ENCODE measurements around the gene HSPE1.

HSPE1 gene

GRCh38 chr2:197454923-197455322 lies 45.3 kb upstream of the HSPE1 start:
- DNase-seq (ENCODE audit: low read depth) = no peak
- no peak for TF ChIP-seq CTCF (conservative IDR thresholded peaks at IDR 0.05; ENCODE audit: control insufficient read depth, insufficient read depth, low read depth, low read length)
- peak overlapping the region; percentile 99 for H3K4me3 ChIP-seq (ENCODE audit: control insufficient read depth, low read depth, low read length)

GRCh38 chr2:197455428-197455827 lies 44.8 kb upstream of the HSPE1 start:
- no peak overlapping the region for H3K4me3 ChIP-seq (ENCODE audit: control insufficient read depth, low read depth, low read length)
- no peak for DNase-seq (ENCODE audit: low read depth)
- TF ChIP-seq CTCF (conservative IDR thresholded peaks at IDR 0.05; ENCODE audit: control insufficient read depth, insufficient read depth, low read depth, low read length) = no peak

- no peak for TF ChIP-seq CTCF (conservative IDR thresholded peaks at IDR 0.05; ENCODE audit: control insufficient read depth, insufficient read depth, low read depth, low read length)
- no peak overlapping the region for H3K4me3 ChIP-seq (ENCODE audit: control insufficient read depth, low read depth, low read length)
- DNase-seq (ENCODE audit: low read depth) = no peak
Measured at GRCh38 chr2:197460649-197461048, 39.5 kb upstream of the HSPE1 start.

GRCh38 chr2:197461057-197461456 lies 39.1 kb upstream of the HSPE1 start:
- no peak overlapping the region for H3K4me3 ChIP-seq (ENCODE audit: control insufficient read depth, low read depth, low read length)
- DNase-seq (ENCODE audit: low read depth) = peak; percentile 64
- TF ChIP-seq CTCF (conservative IDR thresholded peaks at IDR 0.05; ENCODE audit: control insufficient read depth, insufficient read depth, low read depth, low read length) = no peak

- no peak overlapping the region for H3K4me3 ChIP-seq (ENCODE audit: control insufficient read depth, low read depth, low read length)
- peak; percentile 16 for DNase-seq (ENCODE audit: low read depth)
- no peak for TF ChIP-seq CTCF (conservative IDR thresholded peaks at IDR 0.05; ENCODE audit: control insufficient read depth, insufficient read depth, low read depth, low read length)
Measured at GRCh38 chr2:197464175-197464574, 36.0 kb upstream of the HSPE1 start.

GRCh38 chr2:197472166-197472565 lies 28.0 kb upstream of the HSPE1 start:
- no peak for TF ChIP-seq CTCF (conservative IDR thresholded peaks at IDR 0.05; ENCODE audit: control insufficient read depth, insufficient read depth, low read depth, low read length)
- no peak for DNase-seq (ENCODE audit: low read depth)
- no peak overlapping the region for H3K4me3 ChIP-seq (ENCODE audit: control insufficient read depth, low read depth, low read length)

GRCh38 chr2:197477797-197478196 lies 22.4 kb upstream of the HSPE1 start:
- no peak overlapping the region for H3K4me3 ChIP-seq (ENCODE audit: control insufficient read depth, low read depth, low read length)
- no peak for DNase-seq (ENCODE audit: low read depth)
- TF ChIP-seq CTCF (conservative IDR thresholded peaks at IDR 0.05; ENCODE audit: control insufficient read depth, insufficient read depth, low read depth, low read length) = no peak
